HUES48 (cell line): ENCODE results near the gene BOD1L2.

ENCODE experiments used
- H3K27ac ChIP-seq: one replicate; pipeline ENCODE4 v1.7.0; 2013; ENCODE audit warnings: low read depth, low read length, inconsistent platforms
- H3K27me3 ChIP-seq: 2 replicates; pipeline ENCODE4 v1.6.1; 2013; ENCODE audit warnings: mild to moderate bottlenecking, low read length; ENCODE audit not compliant: control insufficient read depth, insufficient read depth
- H3K36me3 ChIP-seq: 2 replicates; pipeline ENCODE4 v1.6.1; 2013; ENCODE audit warnings: low read length; ENCODE audit not compliant: control insufficient read depth, insufficient read depth
- H3K4me1 ChIP-seq: 2 replicates; pipeline ENCODE4 v1.6.1; 2013; ENCODE audit warnings: mild to moderate bottlenecking, low read length; ENCODE audit not compliant: control insufficient read depth, insufficient read depth
- H3K4me3 ChIP-seq: 2 replicates; pipeline ENCODE4 v1.5.1; 2013; ENCODE audit warnings: mild to moderate bottlenecking, low read depth, low read length
- H3K9ac ChIP-seq: 2 replicates; pipeline ENCODE4 v1.6.1; 2013; ENCODE audit warnings: mild to moderate bottlenecking, low read depth, low read length, moderate library complexity
- H3K9me3 ChIP-seq: 2 replicates; pipeline ENCODE4 v1.6.1; 2013; ENCODE audit warnings: low read length; ENCODE audit not compliant: control insufficient read depth, insufficient read depth

BOD1L2 gene

DNA sequence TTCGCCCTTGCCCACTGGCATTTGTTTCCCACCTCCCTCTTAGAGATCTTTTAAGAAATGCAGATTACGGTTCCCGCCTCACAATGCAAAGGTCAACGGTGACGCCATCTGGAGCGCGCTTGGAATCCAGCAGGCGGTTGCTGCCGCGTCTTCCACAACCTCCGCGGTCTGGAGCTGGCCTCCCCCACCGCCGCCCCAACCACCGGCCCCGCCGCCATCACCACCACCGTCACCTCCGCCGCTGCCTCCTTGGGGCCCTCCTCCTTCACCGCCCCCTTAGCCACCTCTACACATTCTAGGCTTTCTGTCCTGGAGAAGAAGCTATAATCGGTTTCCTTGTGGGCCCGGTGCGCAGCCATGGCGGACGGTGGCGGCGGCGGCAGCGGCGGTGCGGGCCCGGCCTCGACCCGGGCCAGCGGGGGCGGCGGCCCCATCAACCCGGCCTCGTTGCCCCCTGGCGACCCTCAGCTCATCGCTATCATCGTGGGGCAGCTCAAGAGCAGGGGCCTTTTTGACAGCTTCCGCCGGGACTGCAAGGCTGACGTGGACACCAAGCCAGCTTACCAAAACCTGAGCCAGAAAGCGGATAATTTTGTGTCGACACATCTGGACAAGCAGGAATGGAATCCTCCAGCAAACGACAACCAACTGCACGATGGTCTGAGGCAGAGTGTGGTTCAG, at the start of gene BOD1L2:
BOD1L2 (plus strand) TSS at position 132 of the 681 bp plus-strand sequence; CDS start at position 358, 226 bp downstream.
- Histone ChIP-seq H3K27me3 (no peaks in the 10 kb centered on the region; the same call in 1 of the 2 replicates), H3K9ac (no peak within 1 kb of the TSS), H3K36me3 (no peaks in the 10 kb centered on the region), H3K4me1 (peaks cover 25% of the 10 kb centered on the region), H3K4me3 (no peak within 1 kb of the TSS), H3K9me3 (no peaks in the 10 kb centered on the region), H3K27ac (no peak within 1 kb of the TSS)

DNA sequence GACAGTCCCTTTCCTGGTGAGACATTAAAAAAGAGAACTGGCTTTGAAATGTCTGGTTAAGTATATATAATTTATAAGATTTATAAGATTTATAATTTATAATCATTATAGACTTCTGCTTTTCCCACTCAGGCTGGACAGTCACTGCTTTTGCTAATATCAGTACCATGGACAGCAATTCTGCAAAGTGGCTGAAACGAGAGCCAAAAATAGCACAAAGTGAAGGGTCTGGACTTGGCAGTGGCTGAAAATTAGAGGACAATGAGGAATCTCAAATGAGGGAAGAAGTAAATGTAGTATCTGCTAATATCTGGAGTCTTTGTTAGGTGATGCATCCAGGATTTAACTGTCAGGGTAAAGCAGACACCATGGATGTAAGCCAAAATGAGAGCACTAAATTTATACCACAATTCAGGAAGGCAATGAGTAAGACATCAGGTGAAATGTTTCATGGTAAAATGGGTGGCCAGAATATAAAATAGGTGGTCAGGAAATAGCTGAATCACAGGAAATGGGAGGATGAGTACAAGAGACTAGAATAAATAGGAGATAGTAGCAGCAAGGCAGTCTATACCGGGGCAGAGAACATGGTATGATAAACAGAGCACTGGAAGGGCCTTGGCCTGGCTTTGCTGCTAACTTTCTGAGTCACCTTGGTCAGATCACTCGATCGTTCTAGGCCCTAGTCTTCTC, 39.6 kb upstream of the BOD1L2 start:
- Histone ChIP-seq H3K36me3 (no peaks in the 10 kb centered on the region), H3K4me1 (no peaks in the 10 kb centered on the region), H3K27me3 (no peaks in the 10 kb centered on the region), H3K27ac (no peak overlapping the region), H3K9ac (no peak overlapping the region), H3K9me3 (no peaks in the 10 kb centered on the region), H3K4me3 (no peak overlapping the region)

DNA sequence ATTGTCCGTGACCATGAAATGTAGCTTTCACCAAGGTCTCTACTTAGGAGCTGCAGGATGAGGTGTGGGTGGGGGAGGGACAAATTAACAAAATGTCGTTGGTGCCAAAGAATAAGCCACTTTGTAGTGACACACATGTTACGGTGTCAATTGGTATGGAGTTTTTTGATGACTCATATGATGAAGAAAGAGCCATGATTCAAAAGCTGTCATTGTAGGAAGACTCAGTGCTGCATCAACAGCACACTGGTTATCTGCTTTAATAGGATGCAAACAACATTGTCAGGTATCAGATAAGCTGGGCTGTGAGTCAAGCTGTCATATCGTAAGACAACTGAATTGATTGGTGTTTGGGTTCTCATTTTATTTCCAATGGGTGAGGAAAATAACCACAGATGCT, 36.6 kb upstream of the BOD1L2 start:
- Histone ChIP-seq H3K27ac (no peak overlapping the region), H3K9ac (no peak overlapping the region), H3K9me3 (no peaks in the 10 kb centered on the region), H3K4me3 (no peak overlapping the region), H3K4me1 (no peaks in the 10 kb centered on the region), H3K27me3 (no peaks in the 10 kb centered on the region), H3K36me3 (no peaks in the 10 kb centered on the region)

DNA sequence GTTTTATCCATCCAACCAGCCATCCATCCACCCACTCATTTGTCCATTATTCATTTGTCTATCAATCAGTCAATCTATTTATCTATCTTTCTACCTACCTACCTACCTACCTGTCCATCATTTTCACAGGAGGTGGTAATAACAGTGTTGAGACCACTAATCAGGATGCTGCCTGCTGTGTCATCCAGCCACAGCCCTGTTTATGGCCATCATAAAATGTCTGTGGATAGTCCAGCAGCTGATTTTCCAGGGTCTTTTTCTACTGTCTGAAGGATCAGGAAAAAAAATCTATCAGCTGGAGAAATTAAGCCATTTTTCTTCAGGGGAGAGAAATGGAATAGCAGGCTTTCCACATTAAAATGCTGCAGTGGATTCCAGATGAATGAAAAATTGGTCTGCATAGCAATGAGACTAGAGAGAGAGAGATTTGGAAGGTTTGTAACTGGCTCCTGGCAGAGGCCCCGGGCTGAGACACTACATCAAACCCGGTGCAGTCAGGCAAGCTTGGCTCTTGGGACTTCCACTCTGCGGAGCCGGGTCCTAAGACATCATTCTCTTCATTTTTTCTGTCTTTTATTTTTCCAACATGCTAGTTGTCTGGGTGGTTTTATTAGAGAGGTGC, 33.0 kb upstream of the BOD1L2 start:
- Histone ChIP-seq H3K4me1 (no peaks in the 10 kb centered on the region; the same call in 1 of the 2 replicates), H3K9ac (no peak overlapping the region), H3K27me3 (no peaks in the 10 kb centered on the region)

DNA sequence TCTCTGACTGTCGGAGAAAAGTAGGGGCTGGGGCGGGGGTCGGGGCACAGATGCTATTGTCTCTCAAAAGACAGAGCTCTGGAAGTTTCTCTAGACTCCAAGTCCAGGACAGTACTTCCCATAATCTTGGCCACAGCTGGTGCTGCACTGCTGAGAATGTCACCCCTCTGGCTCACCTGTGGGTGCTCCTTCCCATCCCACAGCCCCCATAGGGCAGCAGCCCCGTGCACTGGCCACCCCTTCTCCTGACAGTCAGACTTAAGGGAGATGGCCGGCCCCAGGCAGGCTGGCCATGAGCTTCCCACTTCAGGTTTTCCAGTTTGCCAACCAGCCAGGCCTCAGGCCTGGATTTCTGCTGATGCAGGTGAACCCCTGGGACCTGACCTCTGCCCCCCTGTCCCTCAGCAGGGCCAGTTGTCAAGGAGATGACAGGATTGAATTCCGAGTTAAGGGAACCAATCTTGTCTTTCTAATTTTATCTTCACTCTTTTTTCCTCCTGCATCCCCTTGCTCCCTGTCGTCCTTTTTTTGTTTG, 30.2 kb upstream of the BOD1L2 start:
- no peaks in the 10 kb centered on the region for H3K36me3 ChIP-seq
- no peak overlapping the region for H3K9ac ChIP-seq
- peaks cover 7% of the 10 kb centered on the region; the same call in 1 of the 2 replicates for H3K4me1 ChIP-seq
- H3K27me3 ChIP-seq = no peaks in the 10 kb centered on the region
- no peak overlapping the region for H3K27ac ChIP-seq
- H3K9me3 ChIP-seq = no peaks in the 10 kb centered on the region
- H3K4me3 ChIP-seq = no peak overlapping the region

More for the DNA sequence above, 33.0 kb upstream of the BOD1L2 start:
- Histone ChIP-seq H3K27ac (no peak overlapping the region), H3K4me3 (no peak overlapping the region), H3K9me3 (no peaks in the 10 kb centered on the region), H3K36me3 (no peaks in the 10 kb centered on the region)

DNA sequence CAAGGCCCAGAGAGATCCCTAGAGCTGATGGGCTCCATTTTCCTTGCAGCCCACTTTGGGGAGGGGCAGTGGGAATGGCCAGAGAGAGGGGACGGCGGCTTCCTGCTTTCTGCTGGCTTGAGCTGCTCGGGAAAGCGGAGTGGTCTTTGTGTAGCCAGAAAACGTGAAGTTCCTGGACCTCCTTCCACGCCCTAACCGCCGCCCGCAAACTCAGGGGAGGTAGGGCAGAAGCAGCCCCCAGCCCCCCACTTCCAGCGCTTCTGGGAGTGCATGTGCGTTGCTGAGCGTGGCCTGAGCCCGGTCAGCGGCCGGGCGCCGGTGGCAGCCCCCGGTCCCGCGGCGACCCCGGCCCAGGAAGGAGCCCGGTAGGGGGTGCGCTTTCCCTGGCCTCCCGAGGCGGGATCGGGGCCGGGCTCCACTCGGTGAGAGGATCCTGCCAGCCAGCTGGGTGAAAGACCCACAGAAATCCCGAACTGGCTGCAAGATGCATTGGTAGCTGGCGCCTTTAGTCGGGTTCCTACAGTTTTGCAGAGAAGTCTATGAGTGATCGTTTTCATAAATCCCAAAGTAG, 25.3 kb upstream of the BOD1L2 start:
- H3K9ac ChIP-seq = peak overlapping the region; percentile 63
- H3K4me3 ChIP-seq = peak overlapping the region; percentile 66
- H3K9me3 ChIP-seq = no peaks in the 10 kb centered on the region
- H3K27ac ChIP-seq = no peak overlapping the region
- H3K36me3 ChIP-seq = no peaks in the 10 kb centered on the region
- H3K4me1 ChIP-seq = peaks cover 24% of the 10 kb centered on the region
- peaks cover 6% of the 10 kb centered on the region; the same call in 1 of the 2 replicates for H3K27me3 ChIP-seq

DNA sequence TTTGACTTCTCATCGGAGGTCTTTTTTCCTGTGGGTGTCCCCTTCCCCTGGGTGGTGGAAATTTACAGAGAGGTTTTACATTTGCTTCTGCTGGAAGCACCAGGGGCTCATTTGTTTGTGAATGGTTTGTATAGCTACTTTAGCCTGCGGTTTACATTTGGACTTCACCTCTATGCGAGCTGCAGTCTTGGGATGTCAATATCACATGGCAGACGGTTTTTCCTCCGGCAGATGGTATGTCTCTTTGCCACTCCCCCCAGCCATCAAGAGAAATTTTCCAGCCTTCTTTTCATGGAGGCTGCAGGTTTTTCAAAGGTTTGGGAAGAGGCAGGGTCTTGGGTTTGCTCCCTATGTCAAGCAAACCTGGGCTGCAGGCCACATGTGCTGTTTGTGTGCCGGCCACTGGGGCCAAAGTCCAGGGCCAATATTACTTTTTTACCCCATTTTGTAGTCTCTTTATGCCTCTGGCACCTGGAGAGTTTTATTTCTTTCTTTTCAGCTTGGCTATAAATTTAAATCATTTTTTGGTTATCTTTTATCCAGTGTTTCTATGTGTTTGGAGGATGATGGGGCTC, 23.9 kb upstream of the BOD1L2 start:
- no peak overlapping the region for H3K27ac ChIP-seq
- H3K9ac ChIP-seq = no peak overlapping the region
- peaks cover 6% of the 10 kb centered on the region; the same call in 1 of the 2 replicates for H3K27me3 ChIP-seq
- no peaks in the 10 kb centered on the region for H3K36me3 ChIP-seq
- no peaks in the 10 kb centered on the region for H3K9me3 ChIP-seq
- H3K4me1 ChIP-seq = peaks cover 24% of the 10 kb centered on the region
- peak overlapping the region; percentile 33 for H3K4me3 ChIP-seq

DNA sequence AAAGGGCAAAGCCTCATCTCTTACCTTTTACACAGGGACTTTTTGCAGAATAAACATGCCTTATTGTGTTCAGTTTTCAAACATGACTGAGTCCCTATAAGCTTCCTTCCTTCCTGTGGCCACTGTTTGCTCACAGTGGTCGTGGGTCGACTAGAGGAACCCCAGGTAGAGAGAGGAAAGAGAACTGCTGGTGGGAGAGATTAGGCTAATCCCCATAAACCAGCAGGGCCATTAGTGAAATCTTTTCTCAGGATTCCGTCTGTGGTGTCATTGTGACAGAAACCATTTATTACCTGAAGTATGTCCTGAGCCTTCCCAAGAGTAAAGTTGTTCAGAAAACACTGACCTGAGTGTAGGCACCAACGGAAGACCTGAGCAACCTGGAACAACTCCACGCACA, 21.3 kb upstream of the BOD1L2 start:
- Histone ChIP-seq H3K4me1 (peaks cover 24% of the 10 kb centered on the region), H3K9ac (no peak overlapping the region), H3K27me3 (peaks cover 6% of the 10 kb centered on the region; the same call in 1 of the 2 replicates)

DNA sequence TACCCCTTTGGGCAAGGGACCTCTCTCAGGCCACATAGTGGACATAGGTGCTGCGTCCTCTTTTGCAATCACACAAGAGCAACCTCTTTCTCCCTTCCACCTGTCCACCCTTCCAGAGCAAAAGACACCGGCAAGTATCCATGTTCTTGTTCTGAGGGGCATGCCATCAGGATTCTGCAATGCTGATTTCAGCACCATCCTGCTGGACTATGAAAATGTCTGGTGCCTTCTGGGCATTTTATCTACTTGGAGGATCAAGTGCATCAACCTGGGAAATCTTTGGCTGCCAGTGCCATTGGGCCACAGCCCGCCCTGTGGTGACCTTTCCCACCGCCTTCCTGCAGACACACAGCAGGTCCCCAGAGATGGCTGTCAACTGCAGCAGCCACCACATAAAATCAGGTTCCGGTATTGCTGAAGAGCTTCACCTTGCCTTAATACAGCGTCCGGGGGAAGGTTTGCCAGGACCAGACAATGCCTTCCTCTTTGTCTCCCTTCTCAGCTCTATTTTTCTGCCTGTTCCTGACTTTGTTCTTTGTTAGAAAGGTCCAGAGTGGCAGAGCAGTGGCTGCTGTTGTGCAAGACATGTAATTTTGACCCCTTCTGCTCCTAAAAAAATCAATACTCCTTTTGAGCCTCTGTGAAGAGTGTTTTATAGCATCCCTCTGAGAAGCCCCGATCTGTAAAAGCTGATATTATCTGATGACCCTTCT, 18.5 kb upstream of the BOD1L2 start:
- Histone ChIP-seq H3K27ac (no peak overlapping the region), H3K4me3 (no peak overlapping the region), H3K36me3 (no peaks in the 10 kb centered on the region), H3K9me3 (no peaks in the 10 kb centered on the region), H3K9ac (no peak overlapping the region), H3K4me1 (peaks cover 1% of the 10 kb centered on the region; the same call in 1 of the 2 replicates), H3K27me3 (no peaks in the 10 kb centered on the region)

More for the DNA sequence above, 21.3 kb upstream of the BOD1L2 start:
- Histone ChIP-seq H3K36me3 (no peaks in the 10 kb centered on the region), H3K27ac (no peak overlapping the region), H3K4me3 (no peak overlapping the region), H3K9me3 (no peaks in the 10 kb centered on the region)

DNA sequence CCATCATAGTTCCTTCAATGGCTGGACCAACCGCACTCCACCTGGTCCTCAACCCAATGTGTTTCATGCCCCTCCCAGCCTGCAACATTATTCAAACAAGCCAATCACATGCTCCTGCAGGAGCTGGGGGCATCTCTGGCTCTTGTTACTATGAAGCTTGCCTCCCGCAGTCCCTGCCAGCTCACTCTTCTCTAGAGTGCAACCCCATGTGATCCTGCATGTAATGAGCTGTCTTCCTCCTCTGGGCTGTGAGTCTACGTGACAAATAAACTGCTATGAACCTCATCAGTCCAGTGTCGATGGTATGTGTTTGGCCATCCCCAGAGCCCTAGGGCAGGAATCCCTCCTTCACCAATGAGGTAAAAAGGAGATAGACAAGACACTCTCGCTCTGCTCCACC, 15.8 kb upstream of the BOD1L2 start:
- H3K9me3 ChIP-seq = no peaks in the 10 kb centered on the region
- H3K27ac ChIP-seq = no peak overlapping the region
- H3K9ac ChIP-seq = no peak overlapping the region
- H3K4me3 ChIP-seq = no peak overlapping the region
- H3K36me3 ChIP-seq = no peaks in the 10 kb centered on the region
- no peaks in the 10 kb centered on the region for H3K27me3 ChIP-seq
- no peaks in the 10 kb centered on the region for H3K4me1 ChIP-seq
